K562 (cell line): ENCODE results near the gene KATNAL2. TPM values are rescaled to one million over a fixed set of nuclear protein-coding genes. Genes with fewer than 3 reads are reported as not detected.
A peak's percentile ranks its signal among the peaks of the same experiment; 100 is the strongest.

ENCODE experiments used
- ARNT ChIP-seq, 2 experiments: fragments of 450-650 bp; IDR thresholded peaks; 2 replicates each; pipeline ENCODE4 v1.6.1; 2016; ENCODE audit warnings: mild to moderate bottlenecking in 1 of 2
- MAFF ChIP-seq: IDR thresholded peaks from 2 replicates; pipeline ENCODE4 v1.6.1; 2012; ENCODE audit warnings: low read length, improper control_type of control experiment
- MAZ ChIP-seq, 2 experiments: fragments of 450-650 bp in 1 of 2; sonication (generic) in 1 of 2; formaldehyde crosslinking; IDR thresholded peaks in 1 of 2; conservative IDR thresholded peaks in 1 of 2; 2 replicates each; pipeline versions ENCODE4 v1.4.0 to v1.5.0; 2020; ENCODE audit warnings: mild to moderate bottlenecking in 1 of 2, missing genetic modification reagents in 1 of 2
- MCM5 ChIP-seq: fragments of 450-650 bp; IDR thresholded peaks from 2 replicates; pipeline ENCODE4 v1.6.1; 2016; ENCODE audit warnings: low read depth
- RCOR1 ChIP-seq, 2 experiments: IDR thresholded peaks; 2 replicates each; pipeline ENCODE4 v1.6.1; 2012; ENCODE audit warnings: low read depth in 2 of 2, low read length in 2 of 2, borderline replicate concordance in 1 of 2, improper control_type of control experiment in 1 of 2
- polyA plus RNA-seq, 8 experiments: library from polyadenylated mRNA; depleted of rRNA in 4 of 8; stranded (reverse) in 5 of 8; unstranded in 3 of 8; fragments of >200 nt; fragmentation: Nextera tagmentation in 2 of 8; fragmentation: Illumina TruSeq in 1 of 8; extraction: Ambion mirVana in 2 of 8; extraction: Trizol in 1 of 8; gene quantifications; 2 replicates each; pipeline versions ENCODE4 v1.2.1 to v1.2.3, GENCODE V29; 2011 to 2014; ENCODE audit warnings: inconsistent platforms in 1 of 8, missing spikeins in 1 of 8
- total RNA-seq, 7 experiments: library from RNA; depleted of rRNA in 6 of 7; stranded (reverse); fragments of >200 nt in 6 of 7; fragmentation: Illumina TruSeq in 2 of 7; extraction: Trizol in 2 of 7; gene quantifications; 2 replicates each; pipeline versions ENCODE4 v1.2.1 to v1.2.3, GENCODE V29; 2011 to 2021; ENCODE audit warnings: low replicate concordance in 1 of 7
- TF ChIP-seq, protein P1 (sequence below): fragments of 450-650 bp; IDR thresholded peaks from 2 replicates; pipeline ENCODE4 v1.6.1; 2016; ENCODE audit warnings: low read depth
- TF ChIP-seq, protein P2 (sequence below): IDR thresholded peaks from 2 replicates; pipeline ENCODE4 v1.6.1; 2011; ENCODE audit not compliant: insufficient read length; ENCODE audit errors: extremely low read depth
- TF ChIP-seq, protein P3 (sequence below), 2 experiments: fragments of 450-650 bp in 1 of 2; IDR thresholded peaks; 2 replicates each; pipeline ENCODE4 v1.6.1; 2011 to 2017; ENCODE audit warnings: low read depth in 2 of 2, antibody characterized with exemption in 1 of 2, borderline replicate concordance in 1 of 2, low read length in 1 of 2, mild to moderate bottlenecking in 1 of 2, mixed read lengths in 1 of 2; ENCODE audit not compliant: control insufficient read depth in 1 of 2
- TF ChIP-seq, protein P4 (sequence below): fragments of 150-350 bp; conservative IDR thresholded peaks from 2 replicates; pipeline ENCODE4 v1.6.1; 2014; ENCODE audit warnings: low read length

KATNAL2 gene
- total and polyA plus RNA-seq, 9 of the 15 experiments (the other 6 are each of a cell fraction or from before 2014, with no cell fraction given) = 0.08 to 1.2 (median 0.48) TPM

- TF ChIP-seq, protein P1, sequence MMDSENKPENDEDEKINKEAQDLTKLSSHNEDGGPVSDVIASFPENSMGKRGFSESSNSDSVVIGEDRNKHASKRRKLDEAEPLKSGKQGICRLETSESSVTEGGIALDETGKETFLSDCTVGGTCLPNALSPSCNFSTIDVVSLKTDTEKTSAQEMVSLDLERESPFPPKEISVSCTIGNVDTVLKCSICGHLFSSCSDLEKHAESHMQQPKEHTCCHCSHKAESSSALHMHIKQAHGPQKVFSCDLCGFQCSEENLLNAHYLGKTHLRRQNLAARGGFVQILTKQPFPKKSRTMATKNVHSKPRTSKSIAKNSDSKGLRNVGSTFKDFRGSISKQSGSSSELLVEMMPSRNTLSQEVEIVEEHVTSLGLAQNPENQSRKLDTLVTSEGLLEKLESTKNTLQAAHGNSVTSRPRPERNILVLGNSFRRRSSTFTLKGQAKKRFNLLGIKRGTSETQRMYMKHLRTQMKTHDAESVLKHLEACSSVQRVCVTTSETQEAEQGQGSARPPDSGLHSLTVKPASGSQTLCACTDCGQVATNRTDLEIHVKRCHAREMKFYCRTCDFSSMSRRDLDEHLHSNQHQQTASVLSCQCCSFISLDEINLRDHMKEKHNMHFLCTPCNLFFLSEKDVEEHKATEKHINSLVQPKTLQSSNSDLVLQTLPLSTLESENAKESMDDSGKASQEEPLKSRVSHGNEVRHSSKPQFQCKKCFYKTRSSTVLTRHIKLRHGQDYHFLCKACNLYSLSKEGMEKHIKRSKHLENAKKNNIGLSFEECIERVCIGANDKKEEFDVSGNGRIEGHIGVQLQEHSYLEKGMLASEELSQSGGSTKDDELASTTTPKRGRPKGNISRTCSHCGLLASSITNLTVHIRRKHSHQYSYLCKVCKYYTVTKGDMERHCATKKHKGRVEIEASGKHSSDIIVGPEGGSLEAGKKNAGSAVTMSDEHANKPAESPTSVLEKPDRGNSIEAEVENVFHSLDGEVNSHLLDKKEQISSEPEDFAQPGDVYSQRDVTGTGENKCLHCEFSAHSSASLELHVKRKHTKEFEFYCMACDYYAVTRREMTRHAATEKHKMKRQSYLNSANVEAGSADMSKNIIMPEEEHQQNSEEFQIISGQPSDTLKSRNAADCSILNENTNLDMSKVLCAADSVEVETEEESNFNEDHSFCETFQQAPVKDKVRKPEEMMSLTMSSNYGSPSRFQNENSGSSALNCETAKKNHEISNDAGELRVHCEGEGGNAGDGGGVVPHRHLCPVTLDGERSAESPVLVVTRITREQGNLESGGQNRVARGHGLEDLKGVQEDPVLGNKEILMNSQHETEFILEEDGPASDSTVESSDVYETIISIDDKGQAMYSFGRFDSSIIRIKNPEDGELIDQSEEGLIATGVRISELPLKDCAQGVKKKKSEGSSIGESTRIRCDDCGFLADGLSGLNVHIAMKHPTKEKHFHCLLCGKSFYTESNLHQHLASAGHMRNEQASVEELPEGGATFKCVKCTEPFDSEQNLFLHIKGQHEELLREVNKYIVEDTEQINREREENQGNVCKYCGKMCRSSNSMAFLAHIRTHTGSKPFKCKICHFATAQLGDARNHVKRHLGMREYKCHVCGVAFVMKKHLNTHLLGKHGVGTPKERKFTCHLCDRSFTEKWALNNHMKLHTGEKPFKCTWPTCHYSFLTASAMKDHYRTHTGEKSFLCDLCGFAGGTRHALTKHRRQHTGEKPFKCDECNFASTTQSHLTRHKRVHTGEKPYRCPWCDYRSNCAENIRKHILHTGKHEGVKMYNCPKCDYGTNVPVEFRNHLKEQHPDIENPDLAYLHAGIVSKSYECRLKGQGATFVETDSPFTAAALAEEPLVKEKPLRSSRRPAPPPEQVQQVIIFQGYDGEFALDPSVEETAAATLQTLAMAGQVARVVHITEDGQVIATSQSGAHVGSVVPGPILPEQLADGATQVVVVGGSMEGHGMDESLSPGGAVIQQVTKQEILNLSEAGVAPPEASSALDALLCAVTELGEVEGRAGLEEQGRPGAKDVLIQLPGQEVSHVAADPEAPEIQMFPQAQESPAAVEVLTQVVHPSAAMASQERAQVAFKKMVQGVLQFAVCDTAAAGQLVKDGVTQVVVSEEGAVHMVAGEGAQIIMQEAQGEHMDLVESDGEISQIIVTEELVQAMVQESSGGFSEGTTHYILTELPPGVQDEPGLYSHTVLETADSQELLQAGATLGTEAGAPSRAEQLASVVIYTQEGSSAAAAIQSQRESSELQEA = peak; percentile 88
- no peak for TF ChIP-seq MCM5
- peak in 1 of 2 experiments; percentile 60; a peak in 2 of 4 replicates for TF ChIP-seq RCOR1 (IDR thresholded peaks at IDR 0.05; ENCODE audit: borderline replicate concordance in 1 of 2, low read depth in 2 of 2, low read length in 2 of 2)
- TF ChIP-seq ARNT (IDR thresholded peaks at IDR 0.05) = peak in 1 of 2 experiments; percentile 42; a peak in 1 of 4 replicates
- peak in 1 of 2 experiments; percentile 37; a peak in 1 of 4 replicates for TF ChIP-seq MAZ (CRISPR knock-in tag; conservative IDR thresholded peaks at IDR 0.05 in 1 of 2, IDR thresholded peaks at IDR 0.05 in 1 of 2)
- TF ChIP-seq, protein P2, sequence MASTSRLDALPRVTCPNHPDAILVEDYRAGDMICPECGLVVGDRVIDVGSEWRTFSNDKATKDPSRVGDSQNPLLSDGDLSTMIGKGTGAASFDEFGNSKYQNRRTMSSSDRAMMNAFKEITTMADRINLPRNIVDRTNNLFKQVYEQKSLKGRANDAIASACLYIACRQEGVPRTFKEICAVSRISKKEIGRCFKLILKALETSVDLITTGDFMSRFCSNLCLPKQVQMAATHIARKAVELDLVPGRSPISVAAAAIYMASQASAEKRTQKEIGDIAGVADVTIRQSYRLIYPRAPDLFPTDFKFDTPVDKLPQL = no peak
- peak; percentile 68; the same call in 1 of the 2 replicates for TF ChIP-seq MAFF
- TF ChIP-seq, protein P3, sequence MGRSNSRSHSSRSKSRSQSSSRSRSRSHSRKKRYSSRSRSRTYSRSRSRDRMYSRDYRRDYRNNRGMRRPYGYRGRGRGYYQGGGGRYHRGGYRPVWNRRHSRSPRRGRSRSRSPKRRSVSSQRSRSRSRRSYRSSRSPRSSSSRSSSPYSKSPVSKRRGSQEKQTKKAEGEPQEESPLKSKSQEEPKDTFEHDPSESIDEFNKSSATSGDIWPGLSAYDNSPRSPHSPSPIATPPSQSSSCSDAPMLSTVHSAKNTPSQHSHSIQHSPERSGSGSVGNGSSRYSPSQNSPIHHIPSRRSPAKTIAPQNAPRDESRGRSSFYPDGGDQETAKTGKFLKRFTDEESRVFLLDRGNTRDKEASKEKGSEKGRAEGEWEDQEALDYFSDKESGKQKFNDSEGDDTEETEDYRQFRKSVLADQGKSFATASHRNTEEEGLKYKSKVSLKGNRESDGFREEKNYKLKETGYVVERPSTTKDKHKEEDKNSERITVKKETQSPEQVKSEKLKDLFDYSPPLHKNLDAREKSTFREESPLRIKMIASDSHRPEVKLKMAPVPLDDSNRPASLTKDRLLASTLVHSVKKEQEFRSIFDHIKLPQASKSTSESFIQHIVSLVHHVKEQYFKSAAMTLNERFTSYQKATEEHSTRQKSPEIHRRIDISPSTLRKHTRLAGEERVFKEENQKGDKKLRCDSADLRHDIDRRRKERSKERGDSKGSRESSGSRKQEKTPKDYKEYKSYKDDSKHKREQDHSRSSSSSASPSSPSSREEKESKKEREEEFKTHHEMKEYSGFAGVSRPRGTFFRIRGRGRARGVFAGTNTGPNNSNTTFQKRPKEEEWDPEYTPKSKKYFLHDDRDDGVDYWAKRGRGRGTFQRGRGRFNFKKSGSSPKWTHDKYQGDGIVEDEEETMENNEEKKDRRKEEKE (IDR thresholded peaks at IDR 0.05; ENCODE audit: borderline replicate concordance in 1 of 2, control insufficient read depth in 1 of 2, low read depth in 2 of 2, low read length in 1 of 2) = no peak
- TF ChIP-seq, protein P4, sequence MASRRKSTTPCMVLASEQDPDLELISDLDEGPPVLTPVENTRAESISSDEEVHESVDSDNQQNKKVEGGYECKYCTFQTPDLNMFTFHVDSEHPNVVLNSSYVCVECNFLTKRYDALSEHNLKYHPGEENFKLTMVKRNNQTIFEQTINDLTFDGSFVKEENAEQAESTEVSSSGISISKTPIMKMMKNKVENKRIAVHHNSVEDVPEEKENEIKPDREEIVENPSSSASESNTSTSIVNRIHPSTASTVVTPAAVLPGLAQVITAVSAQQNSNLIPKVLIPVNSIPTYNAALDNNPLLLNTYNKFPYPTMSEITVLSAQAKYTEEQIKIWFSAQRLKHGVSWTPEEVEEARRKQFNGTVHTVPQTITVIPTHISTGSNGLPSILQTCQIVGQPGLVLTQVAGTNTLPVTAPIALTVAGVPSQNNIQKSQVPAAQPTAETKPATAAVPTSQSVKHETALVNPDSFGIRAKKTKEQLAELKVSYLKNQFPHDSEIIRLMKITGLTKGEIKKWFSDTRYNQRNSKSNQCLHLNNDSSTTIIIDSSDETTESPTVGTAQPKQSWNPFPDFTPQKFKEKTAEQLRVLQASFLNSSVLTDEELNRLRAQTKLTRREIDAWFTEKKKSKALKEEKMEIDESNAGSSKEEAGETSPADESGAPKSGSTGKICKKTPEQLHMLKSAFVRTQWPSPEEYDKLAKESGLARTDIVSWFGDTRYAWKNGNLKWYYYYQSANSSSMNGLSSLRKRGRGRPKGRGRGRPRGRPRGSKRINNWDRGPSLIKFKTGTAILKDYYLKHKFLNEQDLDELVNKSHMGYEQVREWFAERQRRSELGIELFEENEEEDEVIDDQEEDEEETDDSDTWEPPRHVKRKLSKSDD = no peak
These were observed 600 bp downstream of the KATNAL2 start (continued) for GRCh38 chr18:46917803-46918600.
